ENCODE measurements around the gene WWC2.

Gene WWC2

DNA sequence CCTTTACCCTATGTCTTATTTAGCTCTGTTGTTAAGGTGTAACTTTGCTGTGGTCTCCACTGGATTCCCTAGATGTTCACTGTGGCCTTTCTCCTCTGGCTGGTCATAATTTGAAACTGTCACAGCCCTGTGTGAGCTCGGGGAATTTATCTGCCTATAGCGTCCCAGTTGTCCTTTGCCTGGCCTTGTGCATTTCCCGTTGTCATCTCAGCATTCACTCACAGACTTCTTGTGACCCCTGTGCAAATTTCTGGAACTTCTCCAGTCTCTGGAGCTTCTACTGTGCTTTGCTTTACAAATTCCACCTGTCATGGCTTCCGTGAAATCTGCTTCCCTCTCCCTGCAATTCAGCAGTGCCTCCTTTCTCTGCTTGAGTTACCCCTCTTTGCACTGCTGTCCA lies 106.7 kb downstream of the WWC2 start:
- Mint-ChIP-seq H3K9me3 (no peaks in the 10 kb centered on the region), H3K27me3 (peaks cover 29% of the 10 kb centered on the region), H3K4me3 (no peak overlapping the region), H3K27ac (ENCODE audit: low read depth) (no peak overlapping the region), H3K36me3 (ENCODE audit: insufficient read depth) (no peaks in the 10 kb centered on the region), H3K4me1 (no peaks in the 10 kb centered on the region)
- DNase-seq (ENCODE audit: low spot score in 2 of 2) (no peak), ATAC-seq (replicated peaks; ENCODE audit: extremely low read depth, poor library complexity, severe bottlenecking) (no peak)

DNA sequence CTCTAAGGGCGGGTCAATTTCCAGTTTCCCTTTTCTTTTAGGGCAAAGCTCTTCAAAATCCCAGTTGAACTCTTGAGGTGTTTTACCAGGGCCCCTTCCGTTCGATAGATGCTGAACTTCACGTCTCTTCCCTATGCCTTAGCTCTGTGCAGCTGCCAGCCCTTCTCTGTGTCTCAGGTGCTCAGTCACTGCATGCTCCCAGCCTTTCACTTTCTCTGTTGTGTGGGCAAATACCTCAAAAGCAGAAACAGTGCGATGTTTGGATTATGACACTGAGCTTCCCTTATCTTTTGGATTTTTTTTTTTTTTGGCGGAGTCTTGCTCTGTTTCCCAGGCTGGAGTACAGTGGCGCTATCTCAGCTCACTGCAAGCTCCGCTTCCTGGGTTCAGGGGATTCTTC lies 112.5 kb downstream of the WWC2 start:
- Mint-ChIP-seq H3K4me3 (no peak overlapping the region), H3K36me3 (ENCODE audit: insufficient read depth) (no peaks in the 10 kb centered on the region), H3K9me3 (no peaks in the 10 kb centered on the region), H3K27me3 (peaks cover 21% of the 10 kb centered on the region), H3K4me1 (no peaks in the 10 kb centered on the region), H3K27ac (ENCODE audit: low read depth) (no peak overlapping the region)
- DNase-seq (ENCODE audit: low spot score in 2 of 2) (no peak), ATAC-seq (replicated peaks; ENCODE audit: extremely low read depth, poor library complexity, severe bottlenecking) (no peak)

DNA sequence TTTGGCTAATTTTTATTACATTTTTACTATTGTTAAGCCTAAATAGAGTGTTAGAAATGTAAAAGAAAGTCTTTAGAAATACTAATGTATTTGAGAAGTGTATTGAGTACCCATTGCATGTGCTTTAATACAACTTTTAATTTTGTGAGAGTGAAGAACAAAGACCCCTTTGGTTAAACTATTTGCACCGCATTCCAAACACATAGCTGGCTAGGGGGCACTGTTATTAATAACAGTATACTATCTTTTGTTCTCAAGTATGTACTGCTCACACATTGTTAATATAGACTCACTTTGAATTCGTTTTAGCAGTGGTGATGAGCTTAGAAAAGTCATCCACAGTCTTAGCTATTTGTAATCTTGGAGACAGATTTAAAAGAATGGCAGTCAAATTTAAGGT lies 114.9 kb downstream of the WWC2 start:
- Mint-ChIP-seq H3K27ac (ENCODE audit: low read depth) (no peak overlapping the region), H3K36me3 (ENCODE audit: insufficient read depth) (no peaks in the 10 kb centered on the region), H3K9me3 (no peaks in the 10 kb centered on the region), H3K27me3 (no peaks in the 10 kb centered on the region), H3K4me1 (no peaks in the 10 kb centered on the region), H3K4me3 (no peak overlapping the region)
- ATAC-seq (replicated peaks; ENCODE audit: extremely low read depth, poor library complexity, severe bottlenecking) (no peak), DNase-seq (ENCODE audit: low spot score in 2 of 2) (no peak)

DNA sequence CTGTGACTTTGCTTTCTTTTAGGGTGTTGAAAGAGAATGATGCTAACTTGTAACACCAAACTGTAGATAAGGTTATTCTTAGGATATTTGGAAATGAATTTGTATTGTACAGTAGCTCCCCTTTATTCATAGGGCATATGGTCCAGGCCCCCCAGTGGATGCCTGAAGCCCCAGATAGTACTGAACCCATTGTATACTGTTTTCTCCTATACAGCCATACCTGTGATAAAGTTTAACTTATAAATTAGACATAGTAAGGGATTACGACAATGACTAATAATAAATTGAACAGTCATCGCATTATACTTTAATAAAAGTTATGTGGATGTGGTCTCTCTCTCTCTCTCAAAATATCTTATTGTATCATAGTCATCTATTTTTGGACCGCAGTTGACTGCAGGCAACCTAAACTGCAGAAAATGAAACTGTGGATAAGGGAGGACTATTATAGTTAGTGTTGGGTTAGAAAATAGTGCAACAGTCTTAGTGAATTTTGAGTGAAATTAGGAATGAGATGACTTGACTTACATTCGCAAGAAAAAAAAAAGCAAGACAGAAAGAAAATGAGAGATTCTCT lies 115.9 kb downstream of the WWC2 start:
- Mint-ChIP-seq H3K27me3 (no peaks in the 10 kb centered on the region), H3K9me3 (no peaks in the 10 kb centered on the region), H3K4me1 (no peaks in the 10 kb centered on the region), H3K36me3 (ENCODE audit: insufficient read depth) (no peaks in the 10 kb centered on the region), H3K27ac (ENCODE audit: low read depth) (no peak overlapping the region), H3K4me3 (no peak overlapping the region)
- DNase-seq (ENCODE audit: low spot score in 2 of 2) (no peak), ATAC-seq (replicated peaks; ENCODE audit: extremely low read depth, poor library complexity, severe bottlenecking) (no peak)

DNA sequence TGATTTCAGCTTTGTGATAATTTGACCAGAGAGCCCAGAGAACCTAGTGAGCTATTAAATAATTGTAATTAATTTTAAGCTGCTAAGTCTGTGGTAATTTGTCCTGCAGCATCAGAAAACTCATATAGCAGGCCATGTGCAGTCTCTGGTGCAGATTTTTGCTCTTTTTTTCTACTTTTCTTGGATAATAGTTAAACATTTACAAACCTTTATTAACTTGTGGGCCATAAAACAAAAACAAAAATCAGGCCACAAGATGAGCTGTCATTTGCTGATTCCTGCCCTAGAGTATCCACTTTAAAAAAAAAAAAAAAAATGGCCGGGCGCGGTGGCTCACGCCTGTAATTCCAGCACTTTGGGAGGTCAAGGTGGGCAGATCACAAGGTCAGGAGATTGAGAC lies 121.2 kb downstream of the WWC2 start:
- Mint-ChIP-seq H3K9me3 (no peaks in the 10 kb centered on the region), H3K27ac (ENCODE audit: low read depth) (no peak overlapping the region), H3K36me3 (ENCODE audit: insufficient read depth) (no peaks in the 10 kb centered on the region), H3K27me3 (peaks cover 7% of the 10 kb centered on the region), H3K4me3 (no peak overlapping the region), H3K4me1 (no peaks in the 10 kb centered on the region)
- DNase-seq (ENCODE audit: low spot score in 2 of 2) (no peak), ATAC-seq (replicated peaks; ENCODE audit: extremely low read depth, poor library complexity, severe bottlenecking) (no peak)

GRCh38 chr4:183223053-183223452 lies 124.0 kb downstream of the WWC2 start:
- DNase-seq (ENCODE audit: low spot score in 2 of 2) (no peak), ATAC-seq (replicated peaks; ENCODE audit: extremely low read depth, poor library complexity, severe bottlenecking) (no peak)
- H3K27ac Mint-ChIP-seq (ENCODE audit: low read depth), result no peak overlapping the region
- H3K4me1 Mint-ChIP-seq, result no peaks in the 10 kb centered on the region
- H3K27me3 Mint-ChIP-seq, result peaks cover 34% of the 10 kb centered on the region
- no peaks in the 10 kb centered on the region for H3K36me3 Mint-ChIP-seq (ENCODE audit: insufficient read depth)
- no peak overlapping the region for H3K4me3 Mint-ChIP-seq
- H3K9me3 Mint-ChIP-seq, result no peaks in the 10 kb centered on the region

- Mint-ChIP-seq H3K36me3 (ENCODE audit: insufficient read depth) (no peaks in the 10 kb centered on the region), H3K27ac (ENCODE audit: low read depth) (no peak overlapping the region), H3K9me3 (no peaks in the 10 kb centered on the region), H3K4me3 (no peak overlapping the region), H3K4me1 (no peaks in the 10 kb centered on the region), H3K27me3 (peaks cover 57% of the 10 kb centered on the region)
- DNase-seq (ENCODE audit: low spot score in 2 of 2), result no peak
- no peak for ATAC-seq (replicated peaks; ENCODE audit: extremely low read depth, poor library complexity, severe bottlenecking)
Measured at GRCh38 chr4:183229397-183229796, 130.3 kb downstream of the WWC2 start.

DNA sequence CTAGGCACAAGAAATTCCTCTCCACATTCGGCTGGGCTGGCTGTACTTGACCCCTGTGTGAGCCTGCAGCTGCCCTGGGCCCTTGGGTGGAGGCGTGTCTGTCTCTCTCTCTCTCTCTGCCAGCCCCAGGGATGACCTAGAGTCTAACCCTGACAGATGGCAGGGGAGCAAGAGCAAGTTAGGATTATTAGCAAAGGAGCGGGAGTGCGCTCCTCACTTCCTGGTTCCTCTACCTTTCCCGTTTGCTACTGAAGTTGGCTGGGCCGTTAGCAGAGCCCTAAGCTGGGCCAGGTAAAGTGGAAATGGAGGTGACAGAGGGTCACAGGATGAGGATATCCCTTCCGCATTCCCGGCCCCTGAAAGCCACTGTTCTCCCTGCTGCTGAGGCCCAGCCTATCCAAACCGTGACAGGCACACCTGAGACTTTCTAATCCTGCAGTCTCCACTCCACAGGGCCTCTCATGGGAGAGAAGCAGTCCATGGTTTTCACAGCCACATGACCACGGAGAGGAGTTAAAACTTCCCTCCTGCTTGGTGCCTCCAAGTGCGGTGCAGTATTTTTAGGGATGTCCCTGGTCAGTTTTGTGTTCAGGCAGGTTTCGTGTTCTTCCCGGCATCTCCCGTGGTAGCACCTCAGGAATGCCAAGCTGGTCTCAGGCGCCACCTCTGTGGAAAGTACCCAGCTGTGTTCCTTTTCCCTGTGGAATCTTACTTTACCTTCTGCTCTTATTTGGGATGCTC lies 141.7 kb downstream of the WWC2 start:
- Mint-ChIP-seq H3K27ac (ENCODE audit: low read depth) (no peak overlapping the region), H3K9me3 (no peaks in the 10 kb centered on the region), H3K27me3 (peaks cover 58% of the 10 kb centered on the region), H3K4me1 (no peaks in the 10 kb centered on the region), H3K4me3 (no peak overlapping the region), H3K36me3 (ENCODE audit: insufficient read depth) (no peaks in the 10 kb centered on the region)
- DNase-seq (ENCODE audit: low spot score in 2 of 2) (no peak), ATAC-seq (replicated peaks; ENCODE audit: extremely low read depth, poor library complexity, severe bottlenecking) (no peak)

GRCh38 chr4:183241322-183241640 lies 142.2 kb downstream of the WWC2 start:
- Mint-ChIP-seq H3K9me3 (no peaks in the 10 kb centered on the region), H3K4me3 (no peak overlapping the region), H3K27ac (ENCODE audit: low read depth) (no peak overlapping the region), H3K4me1 (no peaks in the 10 kb centered on the region), H3K27me3 (peaks cover 56% of the 10 kb centered on the region), H3K36me3 (ENCODE audit: insufficient read depth) (no peaks in the 10 kb centered on the region)
- ATAC-seq (replicated peaks; ENCODE audit: extremely low read depth, poor library complexity, severe bottlenecking) (no peak), DNase-seq (ENCODE audit: low spot score in 2 of 2) (no peak)

DNA sequence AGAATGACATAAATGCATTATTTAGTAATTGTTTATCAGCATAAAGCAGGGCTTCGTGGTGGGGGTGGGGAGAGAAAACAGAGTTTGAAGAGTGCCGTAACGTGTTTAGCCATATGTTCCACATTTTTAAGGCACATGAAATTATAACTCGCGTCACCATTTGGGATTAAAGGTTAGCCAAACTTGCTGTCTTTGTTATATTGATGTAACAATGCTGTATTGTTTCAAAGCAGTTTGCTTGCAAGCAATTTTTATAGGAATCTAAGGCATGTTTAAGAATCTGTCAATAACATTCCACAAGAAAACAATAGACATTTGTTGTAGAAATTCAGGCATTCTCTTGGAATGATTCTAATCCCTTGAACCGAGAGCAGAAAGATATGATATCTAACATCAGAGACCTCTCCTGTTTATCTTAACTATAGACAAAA lies 142.7 kb downstream of the WWC2 start:
- ATAC-seq (replicated peaks; ENCODE audit: extremely low read depth, poor library complexity, severe bottlenecking) (no peak), DNase-seq (ENCODE audit: low spot score in 2 of 2) (no peak)
- H3K36me3 Mint-ChIP-seq (ENCODE audit: insufficient read depth), result no peaks in the 10 kb centered on the region
- no peaks in the 10 kb centered on the region for H3K9me3 Mint-ChIP-seq
- H3K4me3 Mint-ChIP-seq, result no peak overlapping the region
- peaks cover 52% of the 10 kb centered on the region for H3K27me3 Mint-ChIP-seq
- H3K27ac Mint-ChIP-seq (ENCODE audit: low read depth), result no peak overlapping the region
- no peaks in the 10 kb centered on the region for H3K4me1 Mint-ChIP-seq

GRCh38 chr4:183242291-183242690 lies 143.2 kb downstream of the WWC2 start:
- Mint-ChIP-seq H3K9me3 (no peaks in the 10 kb centered on the region), H3K36me3 (ENCODE audit: insufficient read depth) (no peaks in the 10 kb centered on the region), H3K27me3 (peaks cover 50% of the 10 kb centered on the region), H3K4me3 (no peak overlapping the region), H3K27ac (ENCODE audit: low read depth) (no peak overlapping the region), H3K4me1 (no peaks in the 10 kb centered on the region)
- ATAC-seq (replicated peaks; ENCODE audit: extremely low read depth, poor library complexity, severe bottlenecking), result no peak
- no peak for DNase-seq (ENCODE audit: low spot score in 2 of 2)

GRCh38 chr4:183244019-183244418 lies 145.0 kb downstream of the WWC2 start:
- Mint-ChIP-seq H3K27ac (ENCODE audit: low read depth) (no peak overlapping the region), H3K36me3 (ENCODE audit: insufficient read depth) (no peaks in the 10 kb centered on the region), H3K9me3 (no peaks in the 10 kb centered on the region), H3K4me1 (no peaks in the 10 kb centered on the region), H3K27me3 (peaks cover 39% of the 10 kb centered on the region), H3K4me3 (no peak overlapping the region)
- DNase-seq (ENCODE audit: low spot score in 2 of 2), result no peak
- ATAC-seq (replicated peaks; ENCODE audit: extremely low read depth, poor library complexity, severe bottlenecking), result no peak

DNA sequence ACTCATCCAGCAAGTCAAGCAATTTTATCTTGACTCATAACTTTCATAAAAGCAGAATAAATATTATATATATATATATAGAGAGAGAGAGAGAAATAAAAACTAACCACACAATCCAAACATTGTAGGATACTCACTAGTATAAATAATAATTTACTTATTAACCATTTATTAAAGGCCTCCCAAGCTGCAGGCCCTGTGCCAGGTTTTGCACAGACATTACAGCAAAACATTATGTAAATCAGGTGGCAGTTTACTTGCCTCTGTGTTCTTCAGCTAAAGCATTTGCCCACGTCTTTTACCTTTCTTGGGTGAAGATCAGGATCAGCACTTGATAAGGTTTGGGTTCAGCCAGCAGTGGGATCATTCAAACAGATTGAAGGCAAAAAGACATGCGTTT lies 145.4 kb downstream of the WWC2 start:
- no peak overlapping the region for H3K4me3 Mint-ChIP-seq
- H3K9me3 Mint-ChIP-seq, result no peaks in the 10 kb centered on the region
- no peak overlapping the region for H3K27ac Mint-ChIP-seq (ENCODE audit: low read depth)
- no peak for DNase-seq (ENCODE audit: low spot score in 2 of 2)
- H3K4me1 Mint-ChIP-seq, result no peaks in the 10 kb centered on the region
- ATAC-seq (replicated peaks; ENCODE audit: extremely low read depth, poor library complexity, severe bottlenecking), result no peak
- peaks cover 34% of the 10 kb centered on the region for H3K27me3 Mint-ChIP-seq
- no peaks in the 10 kb centered on the region for H3K36me3 Mint-ChIP-seq (ENCODE audit: insufficient read depth)
